ENCODE data around the gene POLR2J.
A peak's percentile ranks its signal among the peaks of the same experiment; 100 is the strongest.
"Not testable (repeated sequence)": the region's sequence is repeated elsewhere in the genome, so short reads cannot be mapped to it uniquely, and the experiment has no call there.

POLR2J gene

DNA sequence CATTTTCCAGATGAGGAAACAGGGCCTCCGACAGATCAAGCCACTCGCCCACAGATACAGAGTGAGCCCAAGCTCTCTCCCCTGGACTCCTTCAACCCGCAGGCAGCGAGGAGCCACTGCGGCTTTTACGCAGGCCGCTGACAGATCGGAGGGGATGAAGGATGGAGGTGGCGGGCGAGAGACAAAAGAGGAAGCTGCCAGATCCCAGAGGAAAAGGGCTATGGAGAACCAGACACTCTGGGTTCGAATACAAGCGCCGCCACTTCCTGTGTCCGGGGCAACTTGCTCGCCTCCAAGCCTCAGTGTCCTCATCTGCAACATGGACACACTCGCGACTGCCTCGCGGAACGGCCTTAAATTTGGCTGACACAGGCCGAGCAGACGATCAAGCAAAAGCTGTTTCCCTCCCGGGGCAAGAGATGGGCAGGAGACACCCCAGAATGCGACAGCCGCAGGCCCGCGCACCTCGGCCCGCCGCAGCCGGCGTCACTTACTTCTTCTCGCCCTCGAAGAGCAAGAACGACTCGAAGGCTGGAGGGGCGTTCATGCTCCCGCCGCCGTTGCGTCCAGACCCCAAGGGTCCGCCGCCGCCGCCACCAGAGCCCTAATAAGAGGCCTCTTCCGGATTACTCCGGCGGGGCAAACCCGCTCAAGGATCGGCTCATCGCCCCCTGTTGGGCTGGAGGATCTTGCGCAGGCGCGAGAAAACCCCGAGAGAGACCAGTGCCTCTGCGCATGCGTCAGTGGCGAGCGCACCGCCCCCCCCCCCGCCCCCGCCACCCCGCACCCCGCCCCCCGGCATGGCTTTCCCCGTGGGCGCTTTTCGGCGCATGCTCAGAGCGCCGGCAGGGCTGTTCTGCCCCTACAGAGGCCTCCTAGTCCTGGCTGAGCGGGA lies at the start of gene POLR2J:
Gene POLR2J (minus strand): TSS at position 609 of the 895 bp plus-strand sequence. CDS start 62 bp downstream, at position 547.
- peak; percentile 72 for DNase-seq (ENCODE audit: low read depth)

DNA sequence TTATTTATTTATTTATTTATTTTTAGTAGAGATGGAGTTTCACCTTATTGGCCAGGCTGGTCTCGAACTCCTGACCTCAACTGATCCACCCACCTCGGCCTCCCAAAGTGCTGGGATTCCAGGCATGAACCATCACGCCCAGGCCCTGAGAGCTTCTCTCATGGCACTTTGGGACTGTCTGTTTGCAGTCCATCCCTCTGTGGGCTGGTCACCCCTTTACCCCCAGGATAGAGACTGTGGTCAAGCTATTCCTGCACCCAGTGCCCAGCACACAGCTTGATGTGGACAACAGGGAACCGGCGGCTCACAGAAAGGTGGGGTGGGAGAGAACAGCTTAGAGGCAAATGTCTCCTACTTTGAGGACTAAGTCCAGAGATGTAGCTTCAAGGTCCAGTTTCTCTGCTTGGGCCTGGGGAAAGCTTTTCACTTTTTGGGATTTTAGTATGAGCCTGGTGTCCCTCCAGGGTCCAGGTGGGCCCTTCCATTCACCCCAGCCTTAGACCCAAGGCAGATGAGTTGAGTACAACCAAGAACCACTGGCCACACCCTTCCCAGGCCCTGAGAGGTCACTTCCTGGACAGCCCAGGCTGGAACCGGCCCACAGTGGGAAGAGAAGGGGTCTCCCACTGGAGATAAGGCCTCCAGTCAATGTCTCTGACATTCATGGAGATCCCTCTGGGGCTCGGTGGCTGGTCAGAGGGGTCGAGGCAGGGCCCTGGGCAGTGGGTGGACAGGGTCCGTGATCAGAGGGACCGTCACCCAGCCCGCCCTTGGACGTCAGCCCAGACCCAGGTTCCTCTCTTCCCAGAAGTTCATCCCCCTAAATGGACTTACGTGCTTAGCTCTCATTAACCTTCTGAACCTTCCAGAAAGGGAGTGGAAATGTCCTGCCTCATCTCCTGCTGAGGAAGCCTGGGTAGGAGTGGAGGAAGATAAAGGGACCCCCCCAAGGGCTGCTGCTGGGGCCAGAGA lies 49.4 kb upstream of the POLR2J start:
- DNase-seq (ENCODE audit: low read depth), result not testable (repeated sequence)

DNA sequence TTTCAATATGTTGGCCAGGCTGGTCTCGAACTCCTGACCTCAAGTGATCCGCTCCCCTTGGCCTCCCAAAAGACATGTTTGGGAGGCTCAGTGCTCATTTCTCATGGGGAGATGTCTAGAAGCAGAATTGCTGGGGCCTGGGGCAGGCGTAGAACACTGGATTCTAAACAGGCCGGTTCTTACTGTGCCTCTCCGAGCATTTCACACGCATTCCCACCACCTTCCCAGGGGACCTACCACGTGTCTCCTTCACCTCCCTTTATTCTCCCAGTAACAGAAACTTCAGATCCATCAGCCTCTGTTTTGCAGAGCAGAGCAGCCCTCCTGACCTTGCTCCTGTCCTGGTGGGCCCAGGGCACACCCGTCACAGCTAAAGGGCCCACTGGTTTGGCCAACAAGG lies 48.5 kb upstream of the POLR2J start:
- not testable (repeated sequence) for DNase-seq (ENCODE audit: low read depth)

DNA sequence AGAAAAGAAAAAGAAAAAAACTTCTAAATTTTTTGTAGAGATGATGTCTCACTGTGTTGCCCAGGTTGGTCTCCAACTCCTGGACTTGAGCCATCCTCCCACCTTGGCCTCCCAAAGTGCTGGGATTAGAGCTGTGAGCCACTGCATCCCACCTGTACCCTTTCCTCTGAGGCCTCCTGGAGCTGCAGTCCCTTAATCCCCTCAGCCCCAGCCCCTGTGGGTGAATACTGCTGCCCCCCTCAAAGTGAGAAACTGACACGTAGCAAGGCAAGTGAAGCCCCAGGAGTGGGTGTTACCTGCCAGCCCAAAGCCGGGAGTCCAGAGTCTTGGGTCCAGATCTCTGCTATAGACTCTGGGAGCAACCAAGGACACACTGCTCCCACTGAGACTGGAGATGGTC lies 46.1 kb upstream of the POLR2J start:
- DNase-seq (ENCODE audit: low read depth), result not testable (repeated sequence)

DNA sequence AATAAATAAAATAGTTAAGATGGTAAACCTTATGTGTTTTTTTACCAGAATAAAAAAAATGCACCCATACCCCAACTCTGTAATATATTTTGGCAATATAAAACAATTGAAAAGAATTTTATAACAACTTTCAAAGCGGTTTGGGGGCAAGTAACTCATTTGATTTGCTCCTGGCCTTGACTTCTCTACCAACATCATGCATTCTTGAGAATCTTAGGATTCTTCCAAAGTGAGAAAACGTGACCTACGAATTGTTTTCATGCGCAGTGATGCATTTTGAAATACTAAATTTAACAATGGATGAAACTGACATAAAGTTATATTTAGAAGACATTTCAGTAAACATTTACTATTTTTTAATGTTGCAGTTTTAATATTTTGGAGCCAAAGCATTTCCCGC lies 42.1 kb upstream of the POLR2J start:
- not testable (repeated sequence) for DNase-seq (ENCODE audit: low read depth)

DNA sequence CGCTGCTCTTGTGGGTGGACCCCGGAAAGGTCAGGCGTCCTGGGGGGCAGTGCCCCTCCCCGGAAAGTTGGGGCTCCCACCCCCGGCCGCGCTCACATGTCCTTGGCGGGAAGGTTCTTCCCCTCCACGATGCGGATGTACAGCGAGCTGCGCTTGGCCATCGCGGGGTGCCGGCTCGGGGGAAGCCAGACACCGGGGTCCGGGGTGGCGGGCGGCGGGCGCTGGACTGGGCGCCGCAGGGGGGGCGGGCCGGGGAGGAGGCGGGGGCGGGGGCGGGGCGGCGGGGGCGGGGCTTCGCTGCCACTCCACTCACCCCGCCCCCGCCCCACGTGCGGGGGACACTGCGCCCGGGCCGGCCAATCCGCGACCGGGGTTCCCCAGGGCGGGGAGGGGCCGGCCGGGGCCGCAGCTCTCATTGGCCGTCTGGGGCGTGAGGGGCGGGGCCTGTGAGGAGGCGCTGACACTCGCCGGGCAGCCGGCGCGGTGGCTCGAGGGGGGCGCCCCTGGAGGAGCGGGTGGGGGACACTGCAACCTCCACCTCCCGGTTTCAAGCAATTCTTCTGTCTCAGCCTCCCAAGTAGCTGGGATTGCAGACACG lies 38.9 kb upstream of the POLR2J start, which contains the start of gene RASA4B:
Gene RASA4B (minus strand): TSS at position 228 of the 598 bp plus-strand sequence. CDS start 67 bp downstream, at position 161.
- not testable (repeated sequence) for DNase-seq (ENCODE audit: low read depth)

DNA sequence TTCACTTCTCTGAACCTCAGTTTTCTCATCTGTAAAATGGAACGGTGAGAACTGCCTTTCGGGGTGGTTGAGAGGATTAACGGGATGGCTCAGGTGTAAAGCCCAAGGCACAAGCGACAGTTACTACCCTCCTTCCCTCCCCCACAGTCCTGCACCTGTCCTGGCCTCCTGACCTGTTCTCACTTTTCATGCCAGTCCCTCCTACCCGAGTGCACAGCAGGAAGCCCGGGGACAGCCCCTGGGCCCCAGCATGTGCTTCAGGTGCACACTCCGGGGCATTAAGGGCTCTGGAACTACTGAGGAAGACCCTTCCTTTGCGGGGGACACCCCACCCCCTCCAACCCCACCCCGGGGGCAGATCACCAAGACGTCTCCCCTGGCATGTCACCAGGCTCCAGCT lies 38.2 kb upstream of the POLR2J start:
- not testable (repeated sequence) for DNase-seq (ENCODE audit: low read depth)

DNA sequence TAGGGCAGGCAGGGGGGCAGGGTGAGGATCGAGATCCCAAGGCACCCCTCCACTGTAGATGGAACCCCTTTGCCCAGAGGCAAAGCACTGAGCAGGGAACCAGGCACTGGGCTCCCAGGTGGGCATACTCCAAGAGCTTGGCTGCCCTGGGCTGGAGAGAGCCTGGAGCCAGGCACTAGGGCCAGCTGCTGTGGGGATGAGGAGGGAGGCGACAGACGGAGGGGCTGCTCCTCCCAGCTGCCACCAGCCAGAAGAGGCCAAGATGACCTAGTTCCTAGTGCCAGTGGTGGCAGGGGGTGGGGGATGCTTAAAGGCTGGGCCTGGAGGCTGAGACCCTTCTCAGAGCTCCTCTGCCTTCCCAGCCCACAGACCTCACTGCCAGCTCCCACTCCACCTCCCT lies 37.2 kb upstream of the POLR2J start:
- DNase-seq (ENCODE audit: low read depth), result not testable (repeated sequence)

DNA sequence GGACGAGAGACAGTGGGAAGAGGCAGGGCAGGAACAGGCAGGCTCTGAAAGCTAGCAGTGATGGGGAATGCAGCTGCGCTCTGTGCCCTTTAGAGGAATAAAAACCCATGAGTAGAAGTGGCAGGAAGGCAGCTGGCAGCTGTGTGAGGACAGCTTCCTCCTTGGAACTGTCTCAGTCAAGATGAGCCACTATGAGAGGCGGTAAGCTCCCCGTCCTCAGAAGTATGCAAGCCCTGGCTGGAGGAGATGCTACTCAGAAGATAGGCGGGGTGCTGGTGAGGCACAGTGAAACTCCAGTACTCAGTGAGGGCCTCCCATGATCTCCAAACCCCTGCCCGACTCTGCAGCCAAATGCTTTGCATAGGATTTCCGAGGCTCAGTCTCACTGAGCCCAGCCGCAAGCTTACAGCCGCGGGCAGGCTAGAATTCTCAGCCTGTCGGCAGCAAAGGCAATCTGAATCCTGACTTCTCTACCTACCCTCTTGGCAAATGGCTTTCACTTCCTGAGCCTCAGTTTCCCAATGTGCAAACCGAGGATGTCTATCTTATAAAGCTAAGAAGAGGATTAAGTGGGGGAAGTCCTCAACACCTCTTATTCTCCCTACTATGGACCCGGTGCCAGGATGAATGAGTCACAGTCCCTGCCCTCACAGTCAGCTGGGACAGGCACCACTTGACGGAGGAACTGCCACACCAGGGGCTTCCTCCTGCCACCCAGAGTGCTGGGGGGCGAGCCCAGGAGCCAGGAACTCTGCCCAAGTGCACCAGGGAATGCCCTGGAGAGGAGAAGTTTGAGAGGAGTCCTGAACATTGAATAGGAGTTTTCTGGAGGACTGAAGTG lies 36.4 kb upstream of the POLR2J start:
- DNase-seq (ENCODE audit: low read depth), result not testable (repeated sequence)

DNA sequence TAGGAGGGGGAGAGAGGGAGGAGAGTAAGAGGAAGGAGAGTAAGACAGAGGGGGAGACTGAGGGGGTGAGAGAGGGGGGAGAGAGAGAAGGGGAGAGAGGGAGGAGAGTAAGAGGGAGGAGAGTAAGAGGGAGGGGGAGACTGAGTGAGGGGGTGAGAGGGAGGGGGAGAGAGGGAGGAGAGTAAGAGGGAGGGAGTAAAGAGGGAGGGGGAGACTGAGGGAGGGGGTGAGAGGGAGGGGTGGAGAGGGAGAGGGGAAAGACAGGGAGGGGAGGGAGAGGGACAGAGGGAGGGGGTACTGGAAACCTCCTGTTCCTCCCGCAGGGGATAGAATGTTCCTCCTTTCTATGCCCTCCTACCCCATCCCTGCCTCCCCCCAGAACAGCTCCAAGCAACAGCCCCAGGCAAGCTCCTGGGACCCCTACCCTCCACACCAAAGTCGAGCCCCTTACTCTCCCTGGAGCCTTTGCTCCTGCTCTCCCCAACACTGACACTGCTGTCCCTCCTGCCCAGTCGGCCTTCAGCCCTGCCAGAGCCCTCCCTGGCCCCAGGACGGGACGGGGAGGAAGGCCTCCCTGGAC lies 34.0 kb upstream of the POLR2J start:
- not testable (repeated sequence) for DNase-seq (ENCODE audit: low read depth)

DNA sequence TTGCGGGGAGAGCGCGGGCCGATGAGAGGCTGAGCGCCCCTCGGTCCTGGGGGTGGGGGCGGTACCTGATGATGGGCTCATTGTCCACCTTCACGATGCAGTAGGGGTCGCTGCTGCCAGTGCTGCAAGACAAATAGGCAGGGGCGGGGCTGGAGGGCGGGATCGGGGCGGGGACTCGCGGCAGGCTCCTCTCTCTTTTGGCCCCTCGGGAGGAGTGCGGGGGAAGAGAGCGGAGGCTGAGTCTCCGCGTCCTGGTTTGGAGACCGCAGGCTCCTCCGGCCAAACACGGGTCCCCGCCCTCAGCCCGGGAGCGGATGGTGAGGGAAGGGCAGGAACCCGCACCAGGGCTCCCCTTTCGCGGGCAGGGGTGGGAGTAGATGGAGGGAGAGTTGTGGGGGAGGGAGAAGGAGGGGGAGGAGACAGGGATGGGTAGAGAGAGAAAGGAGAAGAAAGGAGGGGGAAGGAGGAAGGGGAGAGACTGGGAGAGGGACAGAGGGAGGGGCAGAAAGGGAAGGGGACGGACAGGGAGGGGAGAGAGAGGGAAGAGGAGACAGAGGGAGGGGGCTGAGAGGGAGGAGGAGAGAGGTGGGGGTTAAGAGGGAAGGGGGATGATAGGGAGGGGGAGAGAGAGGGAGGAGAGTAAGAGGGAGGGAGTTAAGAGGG lies 33.3 kb upstream of the POLR2J start:
- DNase-seq (ENCODE audit: low read depth), result not testable (repeated sequence)

DNA sequence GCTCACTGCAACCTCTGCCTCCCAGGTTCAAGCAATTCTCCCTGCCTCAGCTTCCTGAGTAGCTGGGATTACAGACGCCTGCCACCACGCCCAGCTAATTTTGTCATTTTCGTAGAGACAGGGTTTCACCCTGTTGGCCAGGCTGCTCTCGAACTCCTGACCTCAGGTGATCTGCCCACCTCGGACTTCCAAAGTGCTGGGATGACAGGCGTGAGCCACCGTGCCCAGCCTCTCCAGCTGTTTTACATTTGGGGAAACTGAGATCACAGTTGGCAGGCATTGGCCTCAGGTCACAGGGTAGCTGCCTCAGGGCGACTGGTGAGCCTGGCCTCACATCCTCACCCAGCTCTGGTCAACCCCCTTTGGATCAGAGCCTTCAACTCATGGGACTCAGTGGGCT lies 31.9 kb upstream of the POLR2J start:
- DNase-seq (ENCODE audit: low read depth), result not testable (repeated sequence)

DNA sequence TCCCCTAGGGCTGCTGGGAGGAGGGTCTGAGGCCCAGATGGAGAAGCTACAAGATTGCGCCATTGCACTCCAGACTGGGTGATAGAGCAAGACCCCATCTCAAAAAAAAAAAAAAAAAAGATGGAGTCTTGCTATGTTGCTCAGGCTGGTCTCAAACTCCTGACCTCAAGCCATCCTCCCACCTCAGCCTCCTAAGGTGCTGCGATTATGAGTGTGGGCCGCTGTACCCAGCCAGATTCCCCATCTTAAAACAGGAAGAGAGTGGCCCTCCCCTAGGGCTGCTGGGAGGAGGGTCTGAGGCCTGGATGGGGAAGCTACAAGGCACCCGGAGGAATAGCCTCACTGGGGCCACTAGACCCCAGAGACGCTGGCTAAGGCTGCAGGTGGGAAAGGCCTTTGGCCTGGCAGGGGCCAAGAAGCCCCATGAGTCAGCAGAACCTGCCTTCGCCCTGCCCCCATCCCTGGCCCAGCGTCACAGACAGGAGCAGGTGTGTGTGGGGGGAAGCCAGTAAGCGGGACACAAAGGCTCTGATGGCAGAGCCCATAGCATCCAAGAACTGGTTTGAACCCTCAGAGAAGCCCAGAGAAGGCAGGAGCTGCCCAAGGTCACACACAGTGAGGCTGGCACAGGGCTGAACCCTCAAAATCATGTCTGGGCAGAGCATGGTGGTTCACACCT lies 28.8 kb upstream of the POLR2J start:
- DNase-seq (ENCODE audit: low read depth), result not testable (repeated sequence)

DNA sequence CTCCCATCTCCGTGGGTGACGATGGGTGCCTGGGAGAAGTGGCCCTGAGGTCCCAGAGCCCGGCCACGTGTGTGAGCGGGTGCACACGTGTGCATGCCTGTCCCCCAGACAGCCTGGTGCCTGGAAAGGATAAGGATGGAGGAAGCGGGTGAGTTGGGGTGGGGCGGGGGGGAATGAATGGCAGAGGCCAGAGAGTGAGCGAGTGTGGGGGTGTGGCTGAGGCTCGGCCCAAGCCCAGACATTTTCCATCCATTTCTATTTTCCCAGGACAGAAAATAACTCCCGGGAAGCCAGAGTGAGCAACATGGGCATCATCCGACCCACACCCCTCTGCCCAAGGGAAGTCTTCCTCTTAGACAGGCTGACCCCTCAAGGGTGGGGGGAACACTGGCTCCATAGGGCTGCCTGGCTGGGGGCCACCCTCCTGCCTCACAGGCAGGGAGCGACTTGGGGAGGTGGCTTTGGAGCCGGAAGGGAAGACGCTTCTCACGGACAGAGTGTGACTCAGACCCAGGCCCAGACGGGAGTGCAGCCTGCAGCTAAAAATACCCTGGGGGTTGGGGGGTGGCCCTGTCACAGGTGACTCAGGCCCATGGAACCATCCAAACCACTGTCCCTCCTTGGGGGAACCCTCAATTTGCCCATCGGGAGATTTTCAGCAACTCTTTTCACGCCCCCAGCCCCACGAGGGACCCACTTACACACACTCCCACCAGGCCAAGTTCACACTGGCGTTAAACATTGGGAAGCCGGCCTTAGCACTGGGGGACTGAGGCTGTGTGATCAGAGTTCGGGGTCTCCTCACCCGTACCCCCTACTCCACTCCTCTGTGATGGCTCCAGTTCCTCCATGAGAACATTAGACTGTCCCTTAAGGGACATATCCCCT lies 26.8 kb upstream of the POLR2J start:
- not testable (repeated sequence) for DNase-seq (ENCODE audit: low read depth)

DNA sequence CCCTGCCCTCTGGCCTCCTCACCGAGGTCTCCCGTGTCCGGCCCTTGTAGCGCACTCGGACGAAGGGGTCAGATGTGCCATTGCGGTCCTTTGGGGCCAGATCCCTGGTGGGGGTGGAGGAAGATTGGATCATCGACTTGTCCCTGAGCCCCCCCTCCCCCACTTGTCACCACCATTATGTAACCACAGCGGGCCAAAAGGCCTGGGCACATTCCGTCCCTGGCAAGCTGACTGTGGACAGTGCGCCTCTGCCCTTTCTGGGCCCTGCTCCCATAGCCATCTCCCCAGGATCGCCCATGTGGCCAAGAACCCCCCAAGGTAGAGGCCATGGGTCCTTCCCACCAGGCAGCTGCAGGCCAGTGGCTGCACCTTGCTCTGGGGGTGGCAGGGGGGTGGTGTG lies 24.4 kb upstream of the POLR2J start:
- DNase-seq (ENCODE audit: low read depth), result not testable (repeated sequence)

DNA sequence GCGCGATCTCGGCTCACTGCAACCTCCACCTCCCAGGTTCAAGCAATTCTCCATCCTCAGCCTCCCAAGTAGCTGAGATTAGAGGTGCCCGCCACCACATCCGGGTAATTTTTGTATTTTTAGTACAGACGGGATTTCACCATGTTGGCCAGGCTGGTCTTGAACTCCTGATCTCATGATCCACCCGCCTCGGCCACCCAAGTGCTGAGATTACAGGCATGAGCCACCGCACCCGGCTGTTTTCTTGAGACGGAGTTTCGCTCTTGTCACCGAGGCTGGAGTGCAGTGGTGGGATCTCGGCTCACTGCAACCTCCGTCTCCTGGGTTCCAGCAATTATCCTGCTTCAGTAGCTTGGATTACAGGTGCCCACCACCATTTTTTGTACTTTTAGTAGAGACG lies 19.6 kb upstream of the POLR2J start:
- DNase-seq (ENCODE audit: low read depth), result not testable (repeated sequence)

DNA sequence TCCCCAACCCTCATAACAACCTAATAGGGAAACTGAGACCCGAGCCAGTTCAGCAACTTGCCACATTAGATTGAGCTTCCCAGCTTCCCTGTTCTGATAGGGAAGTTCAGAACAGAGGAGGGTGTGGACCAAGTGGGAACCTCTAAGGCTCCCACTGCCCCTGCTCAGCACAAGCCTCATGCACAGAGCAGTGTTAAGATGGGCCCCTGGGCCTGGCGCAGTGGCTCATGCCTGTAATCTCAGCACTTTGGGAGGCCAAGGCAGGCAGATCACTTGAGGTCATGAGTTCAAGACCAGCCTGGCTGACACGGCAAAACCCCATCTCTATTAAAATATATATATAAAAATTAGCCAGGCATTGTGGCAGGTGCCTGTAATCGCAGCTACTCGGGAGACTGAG lies 18.6 kb upstream of the POLR2J start:
- not testable (repeated sequence) for DNase-seq (ENCODE audit: low read depth)

DNA sequence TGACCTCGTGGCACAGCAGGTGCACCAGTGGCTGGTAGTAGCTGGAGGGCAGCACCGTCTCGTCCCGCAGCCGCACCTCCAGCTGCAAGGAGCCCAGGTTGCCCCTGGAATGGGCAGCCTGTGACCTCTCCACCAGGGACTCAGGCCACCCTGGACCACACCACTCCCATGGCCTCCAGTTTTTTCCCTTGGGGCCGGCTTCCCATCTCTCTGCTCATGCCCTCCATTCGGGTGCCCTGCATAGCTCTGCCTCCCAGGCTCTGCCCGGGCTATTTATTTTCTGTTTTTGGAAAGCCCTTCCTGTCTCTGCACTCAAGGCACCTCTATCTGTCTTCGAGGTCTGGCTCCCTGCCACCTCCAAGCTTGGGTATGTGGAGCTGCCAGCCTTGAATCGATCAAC lies 18.1 kb upstream of the POLR2J start:
- not testable (repeated sequence) for DNase-seq (ENCODE audit: low read depth)

All from stimulated activated CD8-positive, alpha-beta memory T cell treated with anti-CD3 and anti-CD28 coated beads, Interleukin-7, amount 100 ng/mL, for 24 hours (primary cell).